Common myeloid progenitor, CD34-positive (primary cell): ENCODE data around the gene C19orf85.
"Not testable (repeated sequence)": the region's sequence is repeated elsewhere in the genome, so short reads cannot be mapped to it uniquely, and the experiment has no call there.

Experiments used
- CTCF ChIA-PET: fragments of 350-600 bp; sonication (Branson Sonifier 250); formaldehyde crosslinking; loops from one replicate; lab custom pipeline; 2021; ENCODE audit warnings: antibody characterized with exemption; lab: Charles Lee
- POLR2A ChIA-PET: fragments of 350-600 bp; sonication (Branson Sonifier 250); formaldehyde crosslinking; loops from one replicate; lab custom pipeline; 2021; ENCODE audit warnings: antibody characterized with exemption; lab: Charles Lee
- DNase-seq, 3 donors: peaks; one replicate each; pipeline versions ENCODE4 v3.0.0 to v3.0.0-alpha.2; 2013
- H3K27ac ChIP-seq, 2 experiments: 1 replicate in 1 of 2; 2 replicates in 1 of 2; pipeline ENCODE4 v1.7.0; 2013; ENCODE audit warnings: inconsistent platforms in 2 of 2, low read length in 2 of 2, mild to moderate bottlenecking in 2 of 2, low read depth in 1 of 2, moderate library complexity in 1 of 2; ENCODE audit not compliant: severe bottlenecking in 2 of 2, insufficient read depth in 1 of 2, poor library complexity in 1 of 2
- H3K27me3 ChIP-seq, 5 experiments: replicated peaks in 2 of 5; 1 replicate in 3 of 5; 2 replicates in 2 of 5; pipeline versions ENCODE4 v1.6.1 to v1.7.0; 2013; ENCODE audit warnings: low read length in 4 of 5, mild to moderate bottlenecking in 2 of 5, moderate library complexity in 2 of 5, inconsistent platforms in 1 of 5; ENCODE audit not compliant: insufficient read depth in 5 of 5, control insufficient read depth in 4 of 5
- H3K36me3 ChIP-seq, 4 experiments: 1 replicate in 2 of 4; 2 replicates in 2 of 4; pipeline versions ENCODE4 v1.6.1 to v1.7.0; 2013; ENCODE audit warnings: low read length in 3 of 4, control low read depth in 1 of 4, mild to moderate bottlenecking in 1 of 4; ENCODE audit not compliant: control insufficient read depth in 4 of 4, insufficient read depth in 4 of 4
- H3K4me1 ChIP-seq, 4 experiments: 1 replicate in 3 of 4; 2 replicates in 1 of 4; pipeline versions ENCODE4 v1.6.1 to v1.7.1; 2013; ENCODE audit warnings: low read length in 3 of 4, mild to moderate bottlenecking in 3 of 4, control low read depth in 1 of 4, inconsistent platforms in 1 of 4, moderate library complexity in 1 of 4; ENCODE audit not compliant: control insufficient read depth in 4 of 4, insufficient read depth in 4 of 4; ENCODE audit errors: control extremely low read depth in 1 of 4
- H3K4me3 ChIP-seq, 7 experiments: 1 replicate in 4 of 7; 2 replicates in 3 of 7; pipeline versions ENCODE4 v1.5.1 to v1.7.0; 2013; ENCODE audit warnings: mild to moderate bottlenecking in 7 of 7, low read length in 6 of 7, moderate library complexity in 6 of 7, inconsistent platforms in 2 of 7, low read depth in 2 of 7, control low read depth in 1 of 7; ENCODE audit not compliant: insufficient read depth in 4 of 7, control insufficient read depth in 1 of 7; ENCODE audit errors: extremely low read depth in 1 of 7
- H3K9me3 ChIP-seq, 5 experiments: 1 replicate in 4 of 5; 2 replicates in 1 of 5; pipeline versions ENCODE4 v1.6.1 to v1.7.1; 2013; ENCODE audit warnings: low read length in 4 of 5, mild to moderate bottlenecking in 2 of 5, inconsistent platforms in 1 of 5, low read depth in 1 of 5, moderate library complexity in 1 of 5; ENCODE audit not compliant: control insufficient read depth in 4 of 5, insufficient read depth in 2 of 5; ENCODE audit errors: control extremely low read depth in 1 of 5
- WGBS: methylation state at CpG from one replicate; pipeline ENCODE4 v1.1.5; 2013; ENCODE audit not compliant: insufficient coverage; 5-methylcytosine and 5-hydroxymethylcytosine counted together

C19orf85 gene

GRCh38 chr19:55421281-55421680, 43.3 kb downstream of the C19orf85 start:
- H3K27me3 ChIP-seq, H3K36me3 ChIP-seq, H3K9me3 ChIP-seq, H3K27ac ChIP-seq, H3K4me3 ChIP-seq: not testable (repeated sequence)
- CTCF ChIA-PET, result interaction anchor here (0.6 to 0.8 kb wide), 2 partner anchors 14 to 38 kb away, joined by 3 to 4 read pairs; no protein-coding TSS in a partner anchor
- H3K4me1 ChIP-seq, result peaks cover 6 to 40% (median 31%) of the 10 kb centered on the region in 4 experiments
- 4% methylated on average over 4 of the region's 4 CpGs for WGBS
- POLR2A ChIA-PET, result interaction anchor here (0.6 kb wide), 1 partner anchor 19 kb away, joined by 3 read pairs; no protein-coding TSS in a partner anchor
- peak; percentile 77 to 96 (median 93) for DNase-seq

GRCh38 chr19:55419624-55420236, 44.8 kb downstream of the C19orf85 start:
- H3K4me3 ChIP-seq, result no peak overlapping the region
- H3K4me1 ChIP-seq, result peaks cover 6 to 40% (median 31%) of the 10 kb centered on the region in 4 experiments
- no peak for DNase-seq
- POLR2A ChIA-PET, result no interaction called here
- no peaks in the 10 kb centered on the region for H3K36me3 ChIP-seq
- CTCF ChIA-PET, result interaction anchor here (0.7 to 3.5 kb wide), 9 partner anchors 10 to 279 kb away, joined by 3 to 21 read pairs (median 3); partner anchors contain the start of gene KMT5C
- H3K27ac ChIP-seq, result no peak overlapping the region
- 86% methylated on average over 4 of the region's 5 CpGs for WGBS
- H3K9me3 ChIP-seq, result peaks cover 0 to 4% (median 0%) of the 10 kb centered on the region in 5 experiments
- H3K27me3 ChIP-seq, result no peaks in the 10 kb centered on the region

- peaks cover 6 to 40% (median 31%) of the 10 kb centered on the region in 4 experiments for H3K4me1 ChIP-seq
- POLR2A ChIA-PET, result interaction anchor here (1.2 kb wide), 1 partner anchor 11 kb away, joined by 4 read pairs; the partner anchor contains the start of gene UBE2S
- H3K27me3 ChIP-seq, result no peaks in the 10 kb centered on the region
- H3K4me3 ChIP-seq, result no peak overlapping the region
- WGBS, result 100% methylated on average over 1 of the region's 5 CpGs
- no peak overlapping the region for H3K27ac ChIP-seq
- H3K36me3 ChIP-seq, result no peaks in the 10 kb centered on the region
- CTCF ChIA-PET, result interaction anchor here (1.0 to 3.5 kb wide), 11 partner anchors 9 to 126 kb away, joined by 3 to 21 read pairs (median 6); partner anchors contain the start of gene KMT5C
- no peak for DNase-seq
- peaks cover 0 to 4% (median 0%) of the 10 kb centered on the region in 5 experiments for H3K9me3 ChIP-seq
These were observed 45.4 kb downstream of the C19orf85 start for GRCh38 chr19:55419103-55419502.

- POLR2A ChIA-PET, result interaction anchor here (0.5 to 1.2 kb wide), 2 partner anchors 10 to 354 kb away, joined by 4 to 6 read pairs; partner anchors contain the start of gene UBE2S
- peak; percentile 78 to 86 (median 82) for DNase-seq
- CTCF ChIA-PET, result interaction anchor here (0.8 to 3.5 kb wide), 22 partner anchors 8 to 284 kb away, joined by 3 to 21 read pairs (median 4); partner anchors contain the start of genes TMEM150B and TMEM238
These were observed 46.4 kb downstream of the C19orf85 start for GRCh38 chr19:55418185-55418584.

More at GRCh38 chr19:55418185-55418584, 46.4 kb downstream of the C19orf85 start:
- H3K27me3 ChIP-seq, result no peaks in the 10 kb centered on the region
- no peaks in the 10 kb centered on the region for H3K36me3 ChIP-seq
- WGBS, result 31% methylated on average over 6 of the region's 7 CpGs
- H3K9me3 ChIP-seq, result peaks cover 0 to 4% (median 0%) of the 10 kb centered on the region in 5 experiments
- H3K27ac ChIP-seq, result no peak overlapping the region
- H3K4me3 ChIP-seq, result no peak overlapping the region
- H3K4me1 ChIP-seq, result peaks cover 6 to 40% (median 31%) of the 10 kb centered on the region in 4 experiments
